Esophagus squamous epithelium (tissue), 4 donors: ENCODE data around the gene PPM1A.

ENCODE experiments used
- POLR2A ChIP-seq, 4 donors: fragments of 450-650 bp; IDR thresholded peaks; one replicate each; pipeline ENCODE4 v1.6.1; 2017; ENCODE audit warnings: antibody characterized with exemption in 4 of 4, mild to moderate bottlenecking in 4 of 4, moderate library complexity in 3 of 4
- TF ChIP-seq, protein P1 (sequence below), 6 experiments: fragments of 450-650 bp in 4 of 6; fragments of 200-600 bp in 2 of 6; sonication (generic) in 2 of 6; IDR thresholded peaks; one replicate each; pipeline ENCODE4 v1.5.1; 2016 to 2019; ENCODE audit warnings: antibody characterized with exemption in 6 of 6, mild to moderate bottlenecking in 4 of 6, moderate library complexity in 4 of 6

DNA sequence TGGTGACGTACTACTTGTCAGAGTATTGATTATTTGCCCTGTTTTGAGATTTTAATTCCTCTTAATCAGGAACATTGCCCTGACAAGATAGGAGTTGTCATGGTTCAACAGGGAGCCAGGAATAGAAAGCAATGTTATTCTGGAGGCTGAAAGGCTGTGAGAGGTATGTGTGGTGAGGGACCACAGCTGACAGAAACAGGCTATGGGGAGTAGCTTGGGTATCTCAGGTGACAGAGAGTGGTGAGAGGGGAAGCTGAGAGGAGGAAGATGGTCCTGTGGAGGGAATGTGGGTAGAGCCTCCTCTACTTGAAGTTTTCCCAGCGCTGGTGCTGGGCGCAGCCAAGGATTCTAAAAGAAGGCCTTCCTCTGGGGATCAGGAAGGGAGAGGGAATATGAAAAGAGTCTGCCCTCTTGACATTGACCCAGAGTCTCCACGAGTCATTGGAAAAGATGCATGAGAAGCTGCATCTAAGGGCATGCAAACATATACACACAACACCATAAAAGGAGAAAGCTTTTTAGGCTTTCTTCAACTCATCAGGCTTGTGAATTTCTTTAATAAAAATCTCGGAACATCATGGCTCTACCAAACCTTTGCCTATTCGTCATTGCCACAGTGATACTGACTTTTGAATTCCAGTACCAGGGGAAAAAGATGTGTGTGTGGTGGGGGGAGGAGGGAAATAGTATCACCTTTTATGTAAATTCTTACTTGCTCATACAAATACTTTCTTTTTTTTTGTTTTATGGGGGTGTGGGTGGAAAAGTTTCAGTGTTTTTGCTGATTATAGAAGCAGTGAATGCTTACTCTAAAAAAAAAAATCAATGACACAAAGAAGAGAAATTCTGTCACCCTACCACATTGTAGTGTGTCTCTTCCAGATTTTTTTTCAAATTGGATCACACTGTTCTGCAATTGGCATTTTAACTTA, 43.9 kb upstream of the PPM1A start:
- no peak for TF ChIP-seq POLR2A (IDR thresholded peaks at IDR 0.05)
- TF ChIP-seq, protein P1, sequence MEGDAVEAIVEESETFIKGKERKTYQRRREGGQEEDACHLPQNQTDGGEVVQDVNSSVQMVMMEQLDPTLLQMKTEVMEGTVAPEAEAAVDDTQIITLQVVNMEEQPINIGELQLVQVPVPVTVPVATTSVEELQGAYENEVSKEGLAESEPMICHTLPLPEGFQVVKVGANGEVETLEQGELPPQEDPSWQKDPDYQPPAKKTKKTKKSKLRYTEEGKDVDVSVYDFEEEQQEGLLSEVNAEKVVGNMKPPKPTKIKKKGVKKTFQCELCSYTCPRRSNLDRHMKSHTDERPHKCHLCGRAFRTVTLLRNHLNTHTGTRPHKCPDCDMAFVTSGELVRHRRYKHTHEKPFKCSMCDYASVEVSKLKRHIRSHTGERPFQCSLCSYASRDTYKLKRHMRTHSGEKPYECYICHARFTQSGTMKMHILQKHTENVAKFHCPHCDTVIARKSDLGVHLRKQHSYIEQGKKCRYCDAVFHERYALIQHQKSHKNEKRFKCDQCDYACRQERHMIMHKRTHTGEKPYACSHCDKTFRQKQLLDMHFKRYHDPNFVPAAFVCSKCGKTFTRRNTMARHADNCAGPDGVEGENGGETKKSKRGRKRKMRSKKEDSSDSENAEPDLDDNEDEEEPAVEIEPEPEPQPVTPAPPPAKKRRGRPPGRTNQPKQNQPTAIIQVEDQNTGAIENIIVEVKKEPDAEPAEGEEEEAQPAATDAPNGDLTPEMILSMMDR (IDR thresholded peaks at IDR 0.05), result no peak
